ENCODE measurements around the gene HEPACAM.

GRCh38 chr11:124874571-124875255 lies 61.1 kb downstream of the HEPACAM start:
- TF ChIP-seq, protein P1, sequence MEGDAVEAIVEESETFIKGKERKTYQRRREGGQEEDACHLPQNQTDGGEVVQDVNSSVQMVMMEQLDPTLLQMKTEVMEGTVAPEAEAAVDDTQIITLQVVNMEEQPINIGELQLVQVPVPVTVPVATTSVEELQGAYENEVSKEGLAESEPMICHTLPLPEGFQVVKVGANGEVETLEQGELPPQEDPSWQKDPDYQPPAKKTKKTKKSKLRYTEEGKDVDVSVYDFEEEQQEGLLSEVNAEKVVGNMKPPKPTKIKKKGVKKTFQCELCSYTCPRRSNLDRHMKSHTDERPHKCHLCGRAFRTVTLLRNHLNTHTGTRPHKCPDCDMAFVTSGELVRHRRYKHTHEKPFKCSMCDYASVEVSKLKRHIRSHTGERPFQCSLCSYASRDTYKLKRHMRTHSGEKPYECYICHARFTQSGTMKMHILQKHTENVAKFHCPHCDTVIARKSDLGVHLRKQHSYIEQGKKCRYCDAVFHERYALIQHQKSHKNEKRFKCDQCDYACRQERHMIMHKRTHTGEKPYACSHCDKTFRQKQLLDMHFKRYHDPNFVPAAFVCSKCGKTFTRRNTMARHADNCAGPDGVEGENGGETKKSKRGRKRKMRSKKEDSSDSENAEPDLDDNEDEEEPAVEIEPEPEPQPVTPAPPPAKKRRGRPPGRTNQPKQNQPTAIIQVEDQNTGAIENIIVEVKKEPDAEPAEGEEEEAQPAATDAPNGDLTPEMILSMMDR (IDR thresholded peaks at IDR 0.05; ENCODE audit: insufficient read depth, low read depth, low read length): no peak
- TF ChIP-seq EZH2 (IDR thresholded peaks at IDR 0.05; ENCODE audit: insufficient read depth, low read length): no peak
